ENCODE data around the gene TTC3. TPM values are rescaled to one million over a fixed set of nuclear protein-coding genes. Genes with fewer than 3 reads are reported as not detected.
"Not testable (repeated sequence)": the region's sequence is repeated elsewhere in the genome, so short reads cannot be mapped to it uniquely, and the experiment has no call there.

The TTC3 gene, protein sequence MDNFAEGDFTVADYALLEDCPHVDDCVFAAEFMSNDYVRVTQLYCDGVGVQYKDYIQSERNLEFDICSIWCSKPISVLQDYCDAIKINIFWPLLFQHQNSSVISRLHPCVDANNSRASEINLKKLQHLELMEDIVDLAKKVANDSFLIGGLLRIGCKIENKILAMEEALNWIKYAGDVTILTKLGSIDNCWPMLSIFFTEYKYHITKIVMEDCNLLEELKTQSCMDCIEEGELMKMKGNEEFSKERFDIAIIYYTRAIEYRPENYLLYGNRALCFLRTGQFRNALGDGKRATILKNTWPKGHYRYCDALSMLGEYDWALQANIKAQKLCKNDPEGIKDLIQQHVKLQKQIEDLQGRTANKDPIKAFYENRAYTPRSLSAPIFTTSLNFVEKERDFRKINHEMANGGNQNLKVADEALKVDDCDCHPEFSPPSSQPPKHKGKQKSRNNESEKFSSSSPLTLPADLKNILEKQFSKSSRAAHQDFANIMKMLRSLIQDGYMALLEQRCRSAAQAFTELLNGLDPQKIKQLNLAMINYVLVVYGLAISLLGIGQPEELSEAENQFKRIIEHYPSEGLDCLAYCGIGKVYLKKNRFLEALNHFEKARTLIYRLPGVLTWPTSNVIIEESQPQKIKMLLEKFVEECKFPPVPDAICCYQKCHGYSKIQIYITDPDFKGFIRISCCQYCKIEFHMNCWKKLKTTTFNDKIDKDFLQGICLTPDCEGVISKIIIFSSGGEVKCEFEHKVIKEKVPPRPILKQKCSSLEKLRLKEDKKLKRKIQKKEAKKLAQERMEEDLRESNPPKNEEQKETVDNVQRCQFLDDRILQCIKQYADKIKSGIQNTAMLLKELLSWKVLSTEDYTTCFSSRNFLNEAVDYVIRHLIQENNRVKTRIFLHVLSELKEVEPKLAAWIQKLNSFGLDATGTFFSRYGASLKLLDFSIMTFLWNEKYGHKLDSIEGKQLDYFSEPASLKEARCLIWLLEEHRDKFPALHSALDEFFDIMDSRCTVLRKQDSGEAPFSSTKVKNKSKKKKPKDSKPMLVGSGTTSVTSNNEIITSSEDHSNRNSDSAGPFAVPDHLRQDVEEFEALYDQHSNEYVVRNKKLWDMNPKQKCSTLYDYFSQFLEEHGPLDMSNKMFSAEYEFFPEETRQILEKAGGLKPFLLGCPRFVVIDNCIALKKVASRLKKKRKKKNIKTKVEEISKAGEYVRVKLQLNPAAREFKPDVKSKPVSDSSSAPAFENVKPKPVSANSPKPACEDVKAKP (N-terminal part only)
- 339 TPM for total RNA-seq

DNA sequence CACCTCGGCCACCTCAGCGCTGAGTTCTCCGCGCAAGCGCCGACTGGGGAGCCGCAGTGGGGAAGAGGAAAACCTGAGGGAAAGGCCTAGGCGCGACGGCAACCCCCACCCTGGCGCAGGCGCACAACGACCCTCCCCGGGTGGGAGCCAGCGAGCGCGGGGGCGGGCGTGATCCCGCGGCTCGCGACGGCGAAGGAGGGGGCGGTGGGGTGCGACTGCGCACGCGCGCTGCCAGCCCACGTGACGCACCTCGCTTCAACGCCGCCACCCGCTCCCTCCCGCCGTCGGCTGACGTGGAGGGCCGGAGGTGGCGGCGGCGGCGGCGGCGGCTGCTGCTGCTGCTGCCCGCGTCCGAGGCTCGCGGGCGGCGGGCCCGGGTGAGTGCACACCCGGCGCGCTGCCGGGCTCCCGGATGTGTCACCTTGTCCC, at the start of gene TTC3, which contains the start of gene PIGP:
TTC3 (plus strand) TSS at position 267 of the 429 bp plus-strand sequence. CDS start 14,004 bp downstream, outside the sequence.
PIGP (minus strand) TSS at position 84 of the 429 bp plus-strand sequence. CDS start 556 bp downstream, outside the sequence.
- DNase-seq, result peak; percentile 99

DNA sequence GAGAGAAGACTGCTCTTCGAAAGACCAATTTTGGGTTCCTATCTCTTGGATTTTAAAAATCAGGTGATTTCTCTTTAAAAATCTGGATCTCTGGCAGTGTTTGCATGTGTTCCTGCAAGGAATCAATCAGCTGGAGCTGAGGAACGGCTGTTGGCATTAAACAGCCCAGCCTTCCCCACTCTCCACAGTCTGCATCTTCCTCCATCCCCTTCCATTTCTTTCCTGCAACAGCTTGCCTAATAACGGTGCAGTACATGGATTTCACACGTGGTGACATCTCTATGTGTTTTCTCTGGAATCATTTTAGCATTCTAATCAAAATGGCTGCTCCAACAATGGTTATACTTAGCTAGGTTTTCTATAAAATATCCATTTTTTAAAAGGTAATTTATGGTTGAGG, 46.6 kb upstream of the TTC3 start:
- DNase-seq, result no peak

DNA sequence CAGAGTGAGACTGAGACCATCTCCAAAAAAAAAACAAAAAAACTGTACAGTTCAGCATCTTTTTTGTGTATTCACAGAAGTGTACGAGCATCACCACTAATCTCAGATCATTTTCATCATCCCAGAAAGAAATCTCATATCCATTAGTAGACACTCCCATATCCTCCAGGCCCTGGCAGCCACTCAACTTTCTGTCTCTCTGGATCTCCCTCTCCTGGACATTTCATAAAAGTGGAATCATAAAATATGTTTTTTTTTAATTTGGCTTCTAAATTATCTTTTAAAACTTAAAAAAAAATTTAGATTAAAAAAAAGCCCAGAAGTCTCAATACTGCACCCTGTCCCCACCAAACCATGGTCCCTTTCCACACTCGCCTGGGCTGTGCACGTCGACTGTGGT, 44.5 kb upstream of the TTC3 start:
- peak; percentile 15 for DNase-seq

DNA sequence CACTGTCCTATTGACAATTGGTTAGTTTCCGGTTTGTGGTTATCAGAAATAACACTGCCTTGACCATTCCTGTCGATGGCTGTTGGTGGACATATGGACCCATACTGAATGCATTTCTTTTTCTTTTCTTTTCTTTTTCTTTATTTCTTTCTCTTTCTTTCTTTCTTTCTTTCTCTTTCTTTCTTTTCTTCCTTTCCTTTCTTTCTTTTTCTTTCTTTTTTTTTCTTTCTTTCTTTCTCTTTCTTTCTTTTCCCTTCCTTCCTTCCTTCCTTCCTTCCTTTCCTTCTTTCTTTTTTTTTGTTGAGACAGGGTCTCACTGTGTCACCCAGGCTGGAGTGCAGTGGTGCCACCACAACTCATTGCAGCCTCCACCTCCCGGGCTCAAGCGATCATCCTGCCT, 42.2 kb upstream of the TTC3 start:
- no peak for DNase-seq

DNA sequence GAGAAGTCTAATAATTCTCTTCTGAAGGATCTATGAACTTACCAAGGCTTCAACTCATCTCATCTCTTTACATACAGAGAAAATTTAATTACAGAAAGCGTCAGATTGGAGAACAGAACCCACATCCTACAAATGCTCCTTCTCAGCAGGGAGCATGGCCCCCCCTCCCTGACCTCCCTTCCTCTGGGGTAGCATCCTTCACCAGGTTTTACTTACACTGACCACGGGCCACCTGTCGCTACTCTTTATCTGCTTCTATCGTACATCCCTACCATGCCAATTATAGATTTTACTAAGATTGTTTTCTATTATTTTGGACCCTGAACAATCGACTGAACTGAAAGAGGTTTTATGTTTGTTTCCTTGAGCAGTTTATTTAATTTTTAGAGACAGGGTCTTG, 40.8 kb upstream of the TTC3 start:
- DNase-seq, result no peak

DNA sequence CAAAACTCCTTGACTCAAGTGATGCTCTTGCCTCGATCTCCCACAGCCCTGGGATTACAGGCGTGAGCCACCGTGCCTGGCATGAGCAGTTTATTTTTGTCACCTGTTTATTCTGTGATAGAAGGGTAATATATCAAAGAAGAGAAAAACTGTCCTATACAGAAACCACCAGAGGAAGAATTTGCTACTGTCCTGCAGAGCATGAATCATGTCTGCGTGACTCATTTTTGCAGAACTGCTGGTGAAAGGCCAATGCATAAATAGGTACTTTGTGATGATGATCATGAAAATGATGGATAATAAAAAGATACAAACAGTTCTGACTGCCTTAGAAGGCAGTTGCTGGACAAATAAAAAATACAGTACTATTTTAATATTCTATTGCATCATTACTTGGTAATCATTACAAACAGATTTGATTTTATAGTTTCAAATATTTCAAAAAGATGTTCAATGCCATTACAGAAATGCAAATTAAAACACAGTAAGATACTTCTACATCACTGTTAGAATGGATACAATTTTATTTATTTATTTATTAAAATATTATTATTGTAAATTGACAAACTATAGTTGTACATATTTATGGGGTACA, 40.1 kb upstream of the TTC3 start:
- DNase-seq, result no peak

DNA sequence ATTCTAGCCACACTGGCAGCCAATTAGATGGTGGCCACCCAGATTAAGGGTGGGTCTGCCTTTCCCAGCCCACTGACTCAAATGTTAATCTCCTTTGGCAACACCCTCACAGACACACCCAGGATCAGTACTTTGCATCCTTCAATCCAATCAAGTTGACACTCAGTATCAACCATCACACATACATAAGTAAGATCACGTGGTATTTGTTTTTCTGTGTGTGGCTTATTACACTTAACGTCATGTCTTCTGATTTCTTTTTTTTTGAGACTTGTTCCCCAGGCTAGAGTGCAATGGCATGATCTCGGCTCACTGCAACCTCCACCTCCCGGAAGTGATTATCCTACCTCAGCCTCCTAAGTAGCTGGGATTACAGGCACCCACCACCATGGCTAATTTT, 38.7 kb upstream of the TTC3 start:
- not testable (repeated sequence) for DNase-seq

DNA sequence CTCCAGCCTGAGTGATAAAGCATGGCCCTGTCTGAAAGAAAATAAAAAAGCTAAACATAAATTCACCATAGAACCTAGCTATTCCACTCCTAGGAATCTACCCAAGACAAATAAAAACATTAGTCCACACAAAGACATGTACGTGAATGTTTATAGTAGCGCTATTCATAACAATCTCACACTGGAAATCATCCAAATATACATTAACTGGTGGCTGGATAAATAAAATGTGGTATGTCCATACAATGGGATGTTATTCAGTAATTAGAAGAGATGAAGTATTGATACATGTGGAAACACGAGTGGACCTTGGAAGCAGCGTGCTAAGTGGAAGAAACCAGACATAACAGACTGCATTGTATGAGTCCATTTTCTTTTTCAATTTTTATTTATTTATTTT, 36.9 kb upstream of the TTC3 start:
- DNase-seq, result no peak

DNA sequence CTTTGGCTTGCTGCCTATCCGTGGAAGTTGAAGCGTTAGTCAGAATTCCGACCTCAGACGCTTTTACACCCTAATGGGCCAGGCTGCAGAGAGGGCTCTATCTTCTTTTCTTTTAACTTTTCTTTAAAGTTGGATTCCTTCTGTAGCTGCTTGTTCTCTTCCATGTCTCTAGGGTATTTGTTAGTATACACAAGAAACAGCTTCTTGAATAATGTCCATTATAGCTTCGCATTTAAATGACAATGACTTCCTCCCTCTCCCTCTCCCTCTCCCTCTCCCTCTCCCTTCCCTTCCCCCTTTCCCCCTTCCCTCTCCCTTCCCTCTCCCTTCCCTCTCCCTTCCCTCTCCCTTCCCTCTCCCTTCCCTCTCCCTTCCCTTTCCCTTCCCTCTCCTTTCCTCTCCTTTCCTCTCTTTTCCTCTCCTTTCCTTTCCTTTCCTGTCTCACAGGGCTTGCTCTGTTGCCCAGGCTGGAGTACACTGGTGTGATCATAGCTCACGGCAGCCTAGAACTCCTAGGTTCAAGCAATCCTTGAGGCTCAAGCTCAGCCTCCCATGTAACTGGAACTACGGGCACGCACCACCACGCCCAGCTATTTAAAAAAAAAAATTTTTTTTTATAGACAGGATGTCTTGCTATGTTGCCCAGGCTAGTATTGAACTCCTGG, 33.5 kb upstream of the TTC3 start:
- no peak for DNase-seq

DNA sequence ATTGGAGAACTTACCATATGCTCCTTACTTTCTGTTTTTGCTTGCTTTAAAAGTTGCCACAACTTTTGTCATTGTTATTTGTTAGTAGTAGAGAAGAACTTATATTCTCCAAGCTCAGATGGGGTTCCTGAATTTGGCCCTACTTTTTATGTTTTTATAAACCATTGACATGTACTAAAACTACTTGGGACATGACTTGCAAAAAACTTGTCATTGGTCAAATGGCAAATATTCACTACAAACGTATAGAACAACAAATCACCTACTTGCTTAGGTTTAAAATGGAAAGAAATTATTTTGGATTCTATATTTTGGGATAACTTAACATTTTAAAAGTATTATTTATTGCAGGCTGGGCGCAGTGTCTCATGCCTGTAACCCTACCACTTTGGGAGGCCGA, 32.8 kb upstream of the TTC3 start:
- DNase-seq, result no peak

DNA sequence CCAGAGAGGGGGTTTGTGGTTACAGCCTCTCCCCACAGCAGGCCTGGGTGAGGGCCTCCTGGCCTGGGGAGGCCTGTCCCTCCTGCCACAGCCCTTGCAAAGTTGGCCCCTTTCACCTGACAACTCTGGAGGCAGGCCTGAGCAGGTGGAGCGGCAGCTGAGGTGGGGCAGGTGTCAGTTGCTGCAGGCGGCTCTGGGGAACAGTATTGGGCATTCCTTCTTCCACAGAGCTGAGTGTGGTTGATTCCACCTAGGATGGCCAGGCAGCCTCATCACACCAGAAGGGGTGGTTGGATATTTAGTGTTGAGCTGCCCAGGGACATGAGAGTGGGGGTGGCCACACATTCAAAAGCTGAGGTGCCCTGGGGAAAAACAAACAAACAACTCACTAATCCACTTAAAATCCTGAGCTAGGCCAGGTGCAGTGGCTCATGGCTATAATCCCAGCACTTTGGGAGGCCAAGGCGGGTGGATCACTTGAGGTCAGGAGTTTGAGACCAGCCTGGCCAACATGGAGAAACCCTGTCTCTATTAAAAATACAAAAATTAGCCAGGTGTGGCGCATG, 31.3 kb upstream of the TTC3 start:
- DNase-seq, result no peak

DNA sequence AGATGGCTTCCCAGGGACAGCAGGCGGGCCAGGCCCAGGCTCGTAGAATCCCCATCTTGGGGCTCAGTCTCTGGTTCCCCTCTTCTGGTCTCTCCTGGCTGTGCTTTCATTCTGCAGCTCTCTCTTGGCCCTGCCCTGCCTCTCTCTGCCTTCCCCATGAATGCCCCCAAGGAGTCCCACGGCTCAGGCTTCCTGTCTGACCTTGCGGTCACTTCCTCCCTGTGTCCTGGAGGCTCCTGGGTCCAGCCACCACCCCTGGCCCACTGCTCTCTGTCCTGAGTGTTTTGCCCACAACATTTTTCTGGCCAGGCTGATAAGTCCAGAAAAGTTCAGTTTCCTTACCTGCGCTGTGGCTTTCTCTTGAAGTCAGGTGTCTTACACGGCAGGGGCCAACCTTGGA, 29.2 kb upstream of the TTC3 start:
- no peak for DNase-seq

DNA sequence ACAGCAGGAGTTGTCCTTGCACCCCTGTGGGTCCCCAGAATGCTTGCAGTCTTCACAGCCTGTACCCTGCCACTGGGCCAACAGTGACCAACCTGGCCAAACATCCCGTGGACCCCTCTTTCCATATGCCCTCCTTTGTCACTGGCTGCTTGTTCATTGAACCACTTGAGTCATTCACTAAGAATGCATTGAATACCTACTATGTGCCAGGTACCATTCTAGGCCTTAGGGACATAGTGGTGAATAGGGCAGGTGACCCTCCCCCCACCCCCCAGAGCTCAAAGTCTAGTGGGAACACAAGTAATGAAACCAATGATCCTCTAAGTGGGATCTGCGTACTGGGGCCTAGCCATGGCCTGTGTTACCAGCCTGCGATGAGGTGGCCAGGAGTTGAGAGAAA, 28.4 kb upstream of the TTC3 start:
- DNase-seq, result no peak

DNA sequence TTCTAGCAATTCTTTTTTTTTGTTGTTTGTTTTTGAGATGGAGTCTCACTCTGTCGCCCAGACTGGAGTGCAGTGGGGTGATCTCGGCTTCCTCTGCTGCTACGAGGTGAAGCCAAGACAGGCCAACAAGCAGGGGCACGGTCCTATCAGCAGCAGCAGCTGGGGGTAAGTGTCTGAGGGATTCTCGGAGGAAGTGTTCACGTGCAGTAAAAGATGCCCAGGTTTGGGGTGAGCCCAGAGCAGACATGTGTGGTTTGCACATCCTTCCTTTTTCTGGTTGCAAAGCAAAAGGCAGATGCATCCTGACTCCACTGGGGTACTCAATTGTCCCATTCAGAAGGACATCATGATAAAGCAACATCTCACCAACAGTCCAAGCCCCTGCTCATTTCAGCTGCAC, 27.9 kb upstream of the TTC3 start:
- no peak for DNase-seq

DNA sequence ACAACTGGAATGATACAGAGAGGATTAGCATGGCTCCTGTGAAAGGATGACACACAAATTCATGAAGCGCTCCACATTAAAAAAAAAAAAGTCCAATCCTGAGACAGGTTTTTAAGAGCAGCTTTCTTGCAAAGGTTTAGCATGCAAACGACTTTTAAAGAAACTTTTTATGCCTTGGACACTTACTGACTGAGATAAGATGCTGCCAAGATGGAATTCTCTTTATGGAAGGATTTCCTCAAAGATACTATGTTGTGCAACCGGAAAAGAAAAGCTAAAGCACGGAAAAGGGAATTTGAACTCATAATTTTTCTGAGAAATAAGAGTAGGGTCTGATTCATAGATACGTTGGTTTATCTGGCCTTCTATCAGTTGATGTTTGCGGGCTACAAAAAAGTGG, 27.5 kb upstream of the TTC3 start:
- no peak for DNase-seq

DNA sequence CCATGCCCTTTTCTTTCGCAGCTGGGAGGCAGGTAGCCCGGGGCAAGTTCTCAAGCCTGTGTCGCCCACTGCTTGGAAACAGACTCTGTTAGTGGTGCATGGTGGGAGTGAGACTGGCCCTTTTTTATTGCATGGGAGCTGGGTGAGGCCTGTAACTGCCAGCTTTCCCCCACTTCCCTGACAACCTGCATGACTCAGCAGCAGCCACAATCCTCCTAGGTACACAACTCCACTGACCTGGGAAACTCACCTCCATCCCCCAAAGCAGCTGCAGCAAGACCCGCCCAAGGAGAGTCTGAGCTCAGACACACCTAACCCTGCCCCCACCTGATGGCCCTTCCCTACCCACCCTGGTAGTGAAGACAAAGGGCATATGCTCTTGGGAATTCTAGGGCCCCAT, 26.0 kb upstream of the TTC3 start:
- no peak for DNase-seq

DNA sequence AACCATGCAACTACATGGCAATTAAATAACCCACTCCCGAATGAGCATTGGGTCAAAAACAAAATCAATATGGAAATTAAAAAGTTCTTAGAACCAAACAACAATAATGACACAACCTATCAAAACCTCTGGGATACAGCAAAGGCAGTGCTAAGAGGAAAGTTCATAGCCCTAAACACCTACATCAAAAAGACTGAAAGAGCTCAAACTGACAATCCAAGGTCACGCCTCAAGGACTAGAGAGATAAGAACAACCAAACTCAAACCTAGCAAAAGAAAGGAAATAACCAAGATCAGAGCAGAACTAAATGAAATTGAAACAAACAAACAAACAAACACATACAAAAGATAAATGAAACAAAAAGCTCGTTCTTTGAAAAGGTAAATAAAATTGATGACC, 23.3 kb upstream of the TTC3 start:
- DNase-seq, result not testable (repeated sequence)

DNA sequence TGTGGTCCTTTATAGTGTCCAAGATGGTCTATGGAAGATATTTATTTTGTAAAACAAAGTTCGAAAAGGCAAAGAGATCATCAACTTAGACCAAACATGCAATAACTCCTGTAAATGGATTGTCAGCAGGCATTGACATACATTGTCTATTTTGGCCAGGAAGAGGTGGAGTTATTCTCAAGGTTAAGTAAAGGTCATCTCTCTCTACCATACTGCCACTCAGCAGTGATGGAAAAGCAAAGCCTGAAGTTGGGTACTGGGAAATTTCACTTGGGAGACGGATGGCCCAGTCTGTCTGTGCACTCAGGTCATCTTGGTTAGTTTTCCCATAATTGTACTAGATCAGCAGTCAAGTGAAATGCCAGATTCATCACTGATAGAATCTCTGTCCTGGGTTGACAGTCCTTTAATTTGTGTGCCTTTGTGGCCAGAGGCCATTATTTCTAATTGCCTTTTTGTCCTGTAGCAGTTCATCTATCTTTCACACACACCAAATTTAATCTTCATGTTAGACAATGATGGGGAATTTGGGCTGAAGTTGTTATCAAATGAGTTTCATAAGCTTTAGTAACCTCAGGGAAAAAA, 17.7 kb upstream of the TTC3 start:
- DNase-seq, result no peak

DNA sequence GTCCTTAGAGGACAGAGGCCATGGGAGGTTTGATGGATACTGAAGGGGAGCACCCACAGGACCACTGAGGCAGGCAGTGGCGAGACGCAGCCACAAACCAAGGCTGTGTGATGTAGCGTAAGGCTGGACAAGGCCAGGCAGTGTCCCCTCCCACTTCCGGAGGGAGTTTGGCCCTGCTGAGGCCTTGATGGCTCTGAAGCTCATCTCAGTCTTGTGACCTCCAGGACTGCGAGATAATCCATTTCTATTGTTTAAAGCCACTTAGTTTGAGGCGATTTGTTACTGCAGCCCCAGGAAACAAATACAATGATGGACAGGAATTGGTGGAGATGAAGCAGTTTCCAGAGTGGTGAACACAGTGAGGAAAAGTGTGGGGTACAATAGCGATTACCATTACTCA, 15.4 kb upstream of the TTC3 start:
- DNase-seq, result no peak

DNA sequence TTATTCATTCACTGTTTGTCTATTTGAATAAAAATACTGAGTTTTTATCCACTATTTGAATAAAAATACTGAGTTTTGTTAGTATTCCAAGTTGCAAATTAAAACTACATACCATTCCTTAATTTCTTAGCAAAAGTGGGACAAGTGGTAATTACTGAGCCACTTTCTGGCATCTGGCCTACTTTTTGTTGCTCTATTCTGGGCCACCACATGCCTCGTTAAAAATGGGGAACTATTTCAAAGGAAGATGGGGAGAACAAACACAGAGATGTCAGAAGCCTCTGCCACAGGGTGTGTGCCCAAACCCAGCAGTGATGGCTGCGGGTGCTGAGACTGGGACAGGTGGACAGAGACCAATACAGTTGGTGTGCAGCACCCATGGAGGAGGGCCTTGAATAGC, 14.8 kb upstream of the TTC3 start:
- DNase-seq, result no peak

DNA sequence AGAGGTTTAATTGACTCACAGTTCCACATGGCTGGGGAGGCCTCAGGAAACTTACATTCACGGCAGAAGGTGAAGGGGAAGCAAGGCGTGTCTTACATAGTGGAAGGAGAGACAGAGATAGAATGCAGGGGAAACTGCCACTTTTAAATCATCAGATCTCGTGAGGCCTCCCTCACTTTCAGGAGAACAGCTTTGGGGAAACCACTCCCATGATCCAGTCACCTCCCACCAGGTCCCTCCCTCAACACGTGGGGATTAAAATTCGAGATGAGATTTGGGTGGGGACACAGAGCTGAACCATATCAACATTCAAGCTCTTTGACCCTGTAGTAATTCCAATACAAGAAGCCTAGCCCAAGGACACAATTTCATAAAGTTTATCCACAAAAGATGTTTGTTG, 13.9 kb upstream of the TTC3 start:
- DNase-seq, result no peak

Data from tongue (tissue), 2 donors.